ENCODE data around the gene YBX3. TPM values are rescaled to one million over a fixed set of nuclear protein-coding genes. Genes with fewer than 3 reads are reported as not detected.

YBX3 gene
- total RNA-seq, 1 donor from 2014 or later, result 368 TPM

GRCh38 chr12:10673659-10674384 lies 49.3 kb downstream of the YBX3 start, which contains the start of gene STYK1:
TSS of gene STYK1 (minus strand) at chr12:10674052. CDS start at chr12:10634618, 39,434 bp downstream.
- DNase-seq (ENCODE audit: extremely low read depth, low read depth, low spot score), result no peak

- no peak for DNase-seq (ENCODE audit: extremely low read depth, low read depth, low spot score)
Measured at GRCh38 chr12:10672231-10672868, 50.8 kb downstream of the YBX3 start.

GRCh38 chr12:10669533-10669932 lies 53.6 kb downstream of the YBX3 start:
- DNase-seq (ENCODE audit: extremely low read depth, low read depth, low spot score), result peak; percentile 27

GRCh38 chr12:10668526-10668925 lies 54.6 kb downstream of the YBX3 start:
- DNase-seq (ENCODE audit: extremely low read depth, low read depth, low spot score), result no peak

- peak; percentile 27 for DNase-seq (ENCODE audit: extremely low read depth, low read depth, low spot score)
Measured at GRCh38 chr12:10667581-10667980, 55.5 kb downstream of the YBX3 start.

- no peak for DNase-seq (ENCODE audit: extremely low read depth, low read depth, low spot score)
Measured at GRCh38 chr12:10664499-10664898, 58.6 kb downstream of the YBX3 start.

GRCh38 chr12:10663869-10664268 lies 59.3 kb downstream of the YBX3 start:
- DNase-seq (ENCODE audit: extremely low read depth, low read depth, low spot score), result no peak

- DNase-seq (ENCODE audit: extremely low read depth, low read depth, low spot score), result no peak
Measured at GRCh38 chr12:10661338-10661737, 61.8 kb downstream of the YBX3 start.

GRCh38 chr12:10654003-10654402 lies 69.1 kb downstream of the YBX3 start:
- DNase-seq (ENCODE audit: extremely low read depth, low read depth, low spot score), result no peak

GRCh38 chr12:10652192-10652591 lies 70.9 kb downstream of the YBX3 start:
- DNase-seq (ENCODE audit: extremely low read depth, low read depth, low spot score), result no peak

Other genes with a start within 250 kb of the YBX3 start
- gene EIF2S3B, start 217.4 kb downstream of the YBX3 start, total RNA-seq, result 0.35 and 2.3 TPM in 2 replicates
- gene MAGOHB, start 109.7 kb downstream of the YBX3 start, total RNA-seq, result 8.7 and 19.7 TPM in 2 replicates
- 1.5 and 1.7 TPM in 2 replicates for gene STYK1, start 49.3 kb downstream of the YBX3 start, total RNA-seq
- gene TAS2R7, start 79.3 kb upstream of the YBX3 start, total RNA-seq, result 0.18 TPM in 1 of 2 replicates, not detected in the other
- not detected in 2 replicates for gene TAS2R8, start 84.0 kb upstream of the YBX3 start, total RNA-seq
- gene TAS2R9, start 86.8 kb upstream of the YBX3 start, total RNA-seq, result 0.18 TPM in 1 of 2 replicates, not detected in the other
- 0.15 and 1.1 TPM in 2 replicates for gene TAS2R10, start 103.0 kb upstream of the YBX3 start, total RNA-seq
- gene PRR4, start 126.2 kb upstream of the YBX3 start, total RNA-seq, result 5.0 TPM in 1 of 2 replicates, not detected in the other
- 2.1 and 25.2 TPM in 2 replicates for gene PRH1, start 160.9 kb upstream of the YBX3 start, total RNA-seq
- 2.7 TPM in 1 of 2 replicates, not detected in the other for gene TAS2R13, start 186.2 kb upstream of the YBX3 start, total RNA-seq
- gene PRH2, start 205.9 kb upstream of the YBX3 start, total RNA-seq, result not detected in 2 replicates
- 1.6 and 5.5 TPM in 2 replicates for gene TAS2R14, start 215.9 kb upstream of the YBX3 start, total RNA-seq

Measured in glomerular endothelial cell (primary cell).